ENCODE data around the gene GRB10.
A peak's percentile ranks its signal among the peaks of the same experiment; 100 is the strongest.

GRB10 gene

DNA sequence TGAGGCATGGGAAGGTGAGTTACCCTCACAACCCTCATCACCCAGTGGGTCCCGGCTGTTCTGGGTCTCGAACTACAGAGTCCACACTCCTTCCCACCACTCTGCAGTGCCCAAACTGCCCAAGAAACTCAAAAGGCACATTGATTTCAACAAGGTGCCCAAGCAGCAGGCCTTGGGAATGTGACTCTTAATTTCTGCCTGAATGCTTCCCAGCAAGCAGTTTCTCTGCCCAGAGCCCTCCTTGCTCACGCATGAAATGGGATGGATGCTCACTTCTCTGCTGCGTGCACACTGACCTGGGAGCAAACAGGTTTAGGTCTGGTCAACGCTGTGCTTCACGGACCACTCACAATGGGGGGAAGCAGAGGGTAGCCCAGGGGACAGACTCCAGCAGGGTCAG is 77.9 kb downstream of the GRB10 start:
- no peak overlapping the region for H4K91ac ChIP-seq (ENCODE audit: low read depth, low read length, poor library complexity)
- H2BK5ac ChIP-seq (ENCODE audit: low read length), result no peak overlapping the region
- H3K4ac ChIP-seq (ENCODE audit: low read length), result no peak overlapping the region
- no peak overlapping the region for H2BK12ac ChIP-seq (ENCODE audit: low read length)
- peak overlapping the region; percentile 33 for H3K27ac ChIP-seq (replicated peaks; ENCODE audit: low read length)
- no peak overlapping the region for H2AFZ ChIP-seq (ENCODE audit: low read length)
- no CpG with 5 or more reads among the region's 6 CpGs for WGBS, 2 donors (ENCODE audit: extremely low coverage in 2 of 2, insufficient read length in 2 of 2, insufficient replicate concordance in 1 of 2)
- H3K9me3 ChIP-seq (replicated peaks in 1 of 2; ENCODE audit: control insufficient read depth in 2 of 2, insufficient read depth in 1 of 2, low read depth in 1 of 2, low read length in 2 of 2), result no peaks in the 10 kb centered on the region
- no peak overlapping the region for H3K14ac ChIP-seq (ENCODE audit: low read length)
- peaks cover 0 to 22% of the 10 kb centered on the region in 2 donors for H3K4me1 ChIP-seq (ENCODE audit: control insufficient read depth in 2 of 2, insufficient read depth in 1 of 2, low read depth in 1 of 2, low read length in 2 of 2)
- no peak overlapping the region for H2BK120ac ChIP-seq (ENCODE audit: low read depth, low read length)
- H2AK5ac ChIP-seq (ENCODE audit: low read depth, low read length), result no peak overlapping the region
- peaks cover 2 to 53% of the 10 kb centered on the region in 2 donors for H3K36me3 ChIP-seq (replicated peaks in 1 of 2; ENCODE audit: control insufficient read depth in 2 of 2, insufficient read depth in 2 of 2, low read length in 2 of 2)
- no peak overlapping the region for H3K9ac ChIP-seq (ENCODE audit: low read depth, low read length, poor library complexity)
- no peaks in the 10 kb centered on the region for H3K27me3 ChIP-seq (ENCODE audit: control insufficient read depth in 3 of 3, insufficient read depth in 3 of 3, low read depth in 1 of 3, low read length in 3 of 3)
- no peak overlapping the region for H3K23ac ChIP-seq (ENCODE audit: low read depth, low read length, poor library complexity)
- peak overlapping the region; percentile 55 for H3K18ac ChIP-seq (ENCODE audit: low read length)
- peaks cover 2% of the 10 kb centered on the region for H3K79me1 ChIP-seq (ENCODE audit: low read depth, low read length)
- DNase-seq (ENCODE audit: low spot score), result no peak
- H4K8ac ChIP-seq (ENCODE audit: low read depth, low read length), result no peak overlapping the region
- no peak overlapping the region for H3K4me2 ChIP-seq (ENCODE audit: insufficient read depth, low read length, poor library complexity, severe bottlenecking)
- no peak overlapping the region for H3K4me3 ChIP-seq (ENCODE audit: low read length in 2 of 2)
- no peak overlapping the region for H2BK15ac ChIP-seq (ENCODE audit: low read length)

- no peaks in the 10 kb centered on the region for H3K9me3 ChIP-seq (replicated peaks in 1 of 2; ENCODE audit: control insufficient read depth in 2 of 2, insufficient read depth in 1 of 2, low read depth in 1 of 2, low read length in 2 of 2)
- no peak overlapping the region for H4K91ac ChIP-seq (ENCODE audit: low read depth, low read length, poor library complexity)
- peak overlapping the region; percentile 31 for H3K27ac ChIP-seq (replicated peaks; ENCODE audit: low read length)
- H3K14ac ChIP-seq (ENCODE audit: low read length), result no peak overlapping the region
- DNase-seq (ENCODE audit: low spot score), result no peak
- no peak overlapping the region for H3K4me2 ChIP-seq (ENCODE audit: insufficient read depth, low read length, poor library complexity, severe bottlenecking)
- no peak overlapping the region for H3K18ac ChIP-seq (ENCODE audit: low read length)
- no peak overlapping the region for H2AFZ ChIP-seq (ENCODE audit: low read length)
- no peak overlapping the region for H3K4ac ChIP-seq (ENCODE audit: low read length)
- no peak overlapping the region for H2BK5ac ChIP-seq (ENCODE audit: low read length)
- no peak overlapping the region for H3K9ac ChIP-seq (ENCODE audit: low read depth, low read length, poor library complexity)
- H3K4me1 ChIP-seq (ENCODE audit: control insufficient read depth in 2 of 2, insufficient read depth in 1 of 2, low read depth in 1 of 2, low read length in 2 of 2), result peaks cover 0 to 18% of the 10 kb centered on the region in 2 donors
- WGBS, 2 donors (ENCODE audit: extremely low coverage in 2 of 2, insufficient read length in 2 of 2, insufficient replicate concordance in 1 of 2), result no CpG with 5 or more reads among the region's 6 CpGs
- no peak overlapping the region for H2AK5ac ChIP-seq (ENCODE audit: low read depth, low read length)
- no peaks in the 10 kb centered on the region for H3K79me1 ChIP-seq (ENCODE audit: low read depth, low read length)
- H3K4me3 ChIP-seq (ENCODE audit: low read length in 2 of 2), result no peak overlapping the region
- H3K27me3 ChIP-seq (ENCODE audit: control insufficient read depth in 3 of 3, insufficient read depth in 3 of 3, low read depth in 1 of 3, low read length in 3 of 3), result no peaks in the 10 kb centered on the region
- H3K36me3 ChIP-seq (replicated peaks in 1 of 2; ENCODE audit: control insufficient read depth in 2 of 2, insufficient read depth in 2 of 2, low read length in 2 of 2), result peaks cover 2 to 50% of the 10 kb centered on the region in 2 donors
- H3K23ac ChIP-seq (ENCODE audit: low read depth, low read length, poor library complexity), result no peak overlapping the region
- H2BK15ac ChIP-seq (ENCODE audit: low read length), result no peak overlapping the region
- no peak overlapping the region for H4K8ac ChIP-seq (ENCODE audit: low read depth, low read length)
- no peak overlapping the region for H2BK12ac ChIP-seq (ENCODE audit: low read length)
- no peak overlapping the region for H2BK120ac ChIP-seq (ENCODE audit: low read depth, low read length)
Observed at GRCh38 chr7:50703654-50704053, 79.0 kb downstream of the GRB10 start.

DNA sequence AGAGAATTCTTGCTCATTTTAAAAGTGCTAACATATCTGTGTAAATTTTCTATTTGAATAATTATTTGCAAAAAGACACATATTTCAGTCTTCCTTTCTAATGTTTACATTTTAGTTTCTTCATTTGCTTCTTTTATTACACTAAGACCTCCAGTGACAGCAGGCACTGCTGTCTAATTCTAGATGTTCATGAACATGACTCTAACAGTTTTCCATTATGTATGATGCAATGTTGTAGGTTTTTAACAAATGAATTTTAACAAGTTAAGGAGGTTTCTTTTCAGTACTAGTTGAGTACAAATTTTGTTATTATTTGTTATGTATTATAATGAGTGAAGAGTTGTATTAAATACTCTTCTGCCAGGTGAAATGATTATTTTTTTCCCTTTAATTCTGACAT is 83.6 kb downstream of the GRB10 start:
- H2AK5ac ChIP-seq (ENCODE audit: low read depth, low read length), result no peak overlapping the region
- peaks cover 0 to 7% of the 10 kb centered on the region in 2 donors for H3K4me1 ChIP-seq (ENCODE audit: control insufficient read depth in 2 of 2, insufficient read depth in 1 of 2, low read depth in 1 of 2, low read length in 2 of 2)
- no peak overlapping the region for H2AFZ ChIP-seq (ENCODE audit: low read length)
- H3K23ac ChIP-seq (ENCODE audit: low read depth, low read length, poor library complexity), result no peak overlapping the region
- H2BK15ac ChIP-seq (ENCODE audit: low read length), result no peak overlapping the region
- no peak overlapping the region for H3K4me2 ChIP-seq (ENCODE audit: insufficient read depth, low read length, poor library complexity, severe bottlenecking)
- no peak overlapping the region for H4K91ac ChIP-seq (ENCODE audit: low read depth, low read length, poor library complexity)
- H4K8ac ChIP-seq (ENCODE audit: low read depth, low read length), result no peak overlapping the region
- DNase-seq (ENCODE audit: low spot score), result no peak
- peaks cover 0 to 1% of the 10 kb centered on the region in 2 donors for H3K9me3 ChIP-seq (replicated peaks in 1 of 2; ENCODE audit: control insufficient read depth in 2 of 2, insufficient read depth in 1 of 2, low read depth in 1 of 2, low read length in 2 of 2)
- no peak overlapping the region for H3K14ac ChIP-seq (ENCODE audit: low read length)
- peaks cover 2 to 85% of the 10 kb centered on the region in 2 donors for H3K36me3 ChIP-seq (replicated peaks in 1 of 2; ENCODE audit: control insufficient read depth in 2 of 2, insufficient read depth in 2 of 2, low read length in 2 of 2)
- H3K79me1 ChIP-seq (ENCODE audit: low read depth, low read length), result no peaks in the 10 kb centered on the region
- H3K4me3 ChIP-seq (ENCODE audit: low read length in 2 of 2), result no peak overlapping the region
- no peaks in the 10 kb centered on the region for H3K27me3 ChIP-seq (ENCODE audit: control insufficient read depth in 3 of 3, insufficient read depth in 3 of 3, low read depth in 1 of 3, low read length in 3 of 3)
- no peak overlapping the region for H3K27ac ChIP-seq (replicated peaks; ENCODE audit: low read length)
- H3K18ac ChIP-seq (ENCODE audit: low read length), result no peak overlapping the region
- H3K9ac ChIP-seq (ENCODE audit: low read depth, low read length, poor library complexity), result no peak overlapping the region
- H3K4ac ChIP-seq (ENCODE audit: low read length), result no peak overlapping the region
- H2BK5ac ChIP-seq (ENCODE audit: low read length), result no peak overlapping the region
- no peak overlapping the region for H2BK120ac ChIP-seq (ENCODE audit: low read depth, low read length)
- H2BK12ac ChIP-seq (ENCODE audit: low read length), result no peak overlapping the region

DNA sequence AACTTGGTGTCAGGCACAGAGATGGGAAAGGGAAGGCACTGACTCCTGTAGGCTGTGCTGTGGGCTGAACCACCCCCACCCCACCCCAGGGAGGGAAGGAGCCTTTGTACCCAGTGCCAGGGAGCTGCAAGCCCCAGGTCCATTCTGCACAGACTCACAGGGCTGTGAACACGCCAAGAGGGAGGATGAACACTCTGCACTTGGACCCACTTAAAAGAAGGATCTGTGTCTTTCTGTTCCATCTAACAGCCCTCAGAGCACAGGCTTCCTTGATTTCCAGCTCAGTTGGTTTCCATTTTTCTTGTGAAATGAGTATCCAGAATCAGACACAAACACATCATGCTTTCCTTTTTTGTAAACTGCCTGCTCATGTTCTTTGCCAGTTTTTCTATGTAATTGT is 84.9 kb downstream of the GRB10 start:
- no peak overlapping the region for H2BK15ac ChIP-seq (ENCODE audit: low read length)
- no peak overlapping the region for H2BK12ac ChIP-seq (ENCODE audit: low read length)
- H3K18ac ChIP-seq (ENCODE audit: low read length), result no peak overlapping the region
- H3K27me3 ChIP-seq (ENCODE audit: control insufficient read depth in 3 of 3, insufficient read depth in 3 of 3, low read depth in 1 of 3, low read length in 3 of 3), result no peaks in the 10 kb centered on the region
- H3K4me3 ChIP-seq (ENCODE audit: low read length in 2 of 2), result no peak overlapping the region
- no peak overlapping the region for H3K14ac ChIP-seq (ENCODE audit: low read length)
- no CpG with 5 or more reads among the region's 1 CpG for WGBS, 2 donors (ENCODE audit: extremely low coverage in 2 of 2, insufficient read length in 2 of 2, insufficient replicate concordance in 1 of 2)
- H3K27ac ChIP-seq (replicated peaks; ENCODE audit: low read length), result no peak overlapping the region
- H3K79me1 ChIP-seq (ENCODE audit: low read depth, low read length), result no peaks in the 10 kb centered on the region
- H3K4ac ChIP-seq (ENCODE audit: low read length), result no peak overlapping the region
- peaks cover 0 to 1% of the 10 kb centered on the region in 2 donors for H3K9me3 ChIP-seq (replicated peaks in 1 of 2; ENCODE audit: control insufficient read depth in 2 of 2, insufficient read depth in 1 of 2, low read depth in 1 of 2, low read length in 2 of 2)
- no peak overlapping the region for H3K9ac ChIP-seq (ENCODE audit: low read depth, low read length, poor library complexity)
- no peak for DNase-seq (ENCODE audit: low spot score)
- no peak overlapping the region for H3K4me2 ChIP-seq (ENCODE audit: insufficient read depth, low read length, poor library complexity, severe bottlenecking)
- no peak overlapping the region for H3K23ac ChIP-seq (ENCODE audit: low read depth, low read length, poor library complexity)
- H4K8ac ChIP-seq (ENCODE audit: low read depth, low read length), result no peak overlapping the region
- peaks cover 4 to 10% of the 10 kb centered on the region in 2 donors for H3K4me1 ChIP-seq (ENCODE audit: control insufficient read depth in 2 of 2, insufficient read depth in 1 of 2, low read depth in 1 of 2, low read length in 2 of 2)
- no peak overlapping the region for H2AFZ ChIP-seq (ENCODE audit: low read length)
- no peak overlapping the region for H2BK120ac ChIP-seq (ENCODE audit: low read depth, low read length)
- no peak overlapping the region for H4K91ac ChIP-seq (ENCODE audit: low read depth, low read length, poor library complexity)
- peaks cover 2 to 72% of the 10 kb centered on the region in 2 donors for H3K36me3 ChIP-seq (replicated peaks in 1 of 2; ENCODE audit: control insufficient read depth in 2 of 2, insufficient read depth in 2 of 2, low read length in 2 of 2)
- no peak overlapping the region for H2BK5ac ChIP-seq (ENCODE audit: low read length)
- no peak overlapping the region for H2AK5ac ChIP-seq (ENCODE audit: low read depth, low read length)
